Keratinocyte (primary cell): ENCODE data around the gene DPYD. TPM values are rescaled to one million over a fixed set of nuclear protein-coding genes. Genes with fewer than 3 reads are reported as not detected.

ENCODE experiments used
- DNase-seq: peaks from one replicate; pipeline ENCODE4 v3.0.0-alpha.2; 2011; ENCODE audit warnings: low read depth, missing footprints, low spot score
- FAIRE-seq: peaks from 2 replicates; lab custom pipeline; 2011; peaks lifted over from hg19 to GRCh38; lab: Jason Lieb, UNC
- H2AFZ ChIP-seq: 2 replicates; pipeline ENCODE4 v1.6.0; 2012; ENCODE audit warnings: low read length, control low read depth, inconsistent platforms; ENCODE audit not compliant: control insufficient read depth
- H3K27ac ChIP-seq: 2 replicates; pipeline ENCODE4 v1.5.1; 2011; ENCODE audit warnings: low read length; ENCODE audit not compliant: control insufficient read depth, insufficient read depth
- H3K27me3 ChIP-seq: 3 replicates; pipeline ENCODE4 v1.6.0; 2011; ENCODE audit warnings: low read length; ENCODE audit not compliant: control insufficient read depth, insufficient read depth; ENCODE audit errors: extremely low read depth
- H3K36me3 ChIP-seq, 2 experiments: 2 replicates in 1 of 2; 3 replicates in 1 of 2; pipeline ENCODE4 v1.5.1; 2011; ENCODE audit warnings: low read length in 2 of 2, mild to moderate bottlenecking in 1 of 2; ENCODE audit not compliant: control insufficient read depth in 2 of 2, insufficient read depth in 2 of 2; ENCODE audit errors: extremely low read depth in 1 of 2
- H3K4me1 ChIP-seq: 3 replicates; pipeline ENCODE4 v1.5.1; 2011; ENCODE audit warnings: low read length; ENCODE audit not compliant: control insufficient read depth, insufficient read depth; ENCODE audit errors: extremely low read depth
- H3K4me2 ChIP-seq: 3 replicates; pipeline ENCODE4 v1.6.0; 2011; ENCODE audit warnings: low read depth, low read length; ENCODE audit not compliant: control insufficient read depth, insufficient read depth; ENCODE audit errors: extremely low read depth
- H3K4me3 ChIP-seq, 3 experiments: fragments of 200-600 bp in 1 of 3; sonication (generic) in 1 of 3; 2 replicates in 2 of 3; 3 replicates in 1 of 3; pipeline ENCODE4 v1.5.1; 2011 to 2016; ENCODE audit warnings: low read length in 3 of 3, mild to moderate bottlenecking in 3 of 3, control low read depth in 2 of 3, inconsistent platforms in 1 of 3, low read depth in 1 of 3, mixed read lengths in 1 of 3, mixed run types in 1 of 3, moderate library complexity in 1 of 3; ENCODE audit not compliant: control insufficient read depth in 2 of 3, insufficient read depth in 2 of 3; ENCODE audit errors: extremely low read depth in 1 of 3
- H3K79me2 ChIP-seq: 2 replicates; pipeline ENCODE4 v1.6.0; 2012; ENCODE audit warnings: low read length; ENCODE audit not compliant: control insufficient read depth, insufficient read depth
- H3K9ac ChIP-seq: 3 replicates; pipeline ENCODE4 v1.6.0; 2011; ENCODE audit warnings: low read length; ENCODE audit not compliant: control insufficient read depth, insufficient read depth; ENCODE audit errors: extremely low read depth
- H3K9me1 ChIP-seq: 3 replicates; pipeline ENCODE4 v1.6.0; 2011; ENCODE audit warnings: low read length; ENCODE audit not compliant: control insufficient read depth, insufficient read depth; ENCODE audit errors: extremely low read depth
- H3K9me3 ChIP-seq: 2 replicates; pipeline ENCODE4 v1.5.1; 2012; ENCODE audit warnings: low read depth, low read length; ENCODE audit not compliant: control insufficient read depth
- H4K20me1 ChIP-seq: 3 replicates; pipeline ENCODE4 v1.6.0; 2011; ENCODE audit warnings: low read length; ENCODE audit not compliant: control insufficient read depth, insufficient read depth; ENCODE audit errors: extremely low read depth
- EZH2 ChIP-seq: IDR thresholded peaks from one replicate; pipeline ENCODE4 v1.6.1; 2012; ENCODE audit warnings: inconsistent platforms, mild to moderate bottlenecking, low read length, moderate library complexity
- dilution Hi-C: fragments of 300-500 bp; cut with MboI; formaldehyde crosslinking; loops from one replicate; pipeline ENCODE4 v1.7.0; 2020; ENCODE audit warnings: low sequenced_read_pairs; ENCODE audit not compliant: extremely low pct_ligation_motif_present
- polyA plus RNA-seq, 5 experiments: library from polyadenylated mRNA; depleted of rRNA in 3 of 5; stranded (reverse) in 3 of 5; stranded (forward) in 1 of 5; unstranded in 1 of 5; fragments of >200 nt; gene quantifications; 1 replicate in 1 of 5; 2 replicates in 3 of 5; 3 replicates in 1 of 5; pipeline versions ENCODE4 v1.2.1 to v1.2.3, GENCODE V29; 2011 to 2012; ENCODE audit warnings: missing spikeins in 2 of 5, low read depth in 1 of 5, low replicate concordance in 1 of 5
- TF ChIP-seq, protein P1 (sequence below), 3 experiments: IDR thresholded peaks in 1 of 3; conservative IDR thresholded peaks in 1 of 3; optimal IDR thresholded peaks in 1 of 3; 2 replicates in 2 of 3; 3 replicates in 1 of 3; pipeline versions ENCODE3 to v1.5.1; 2011; ENCODE audit warnings: low read length in 3 of 3, mild to moderate bottlenecking in 3 of 3, moderate library complexity in 2 of 3, control low read depth in 1 of 3, inconsistent platforms in 1 of 3; ENCODE audit not compliant: insufficient read depth in 2 of 3; ENCODE audit errors: extremely low read depth in 1 of 3

DPYD gene
- polyA plus RNA-seq, 1 donor (not counting 4 experiments of a cell fraction or from before 2014, with no cell fraction given), result 1.9 TPM

DNA sequence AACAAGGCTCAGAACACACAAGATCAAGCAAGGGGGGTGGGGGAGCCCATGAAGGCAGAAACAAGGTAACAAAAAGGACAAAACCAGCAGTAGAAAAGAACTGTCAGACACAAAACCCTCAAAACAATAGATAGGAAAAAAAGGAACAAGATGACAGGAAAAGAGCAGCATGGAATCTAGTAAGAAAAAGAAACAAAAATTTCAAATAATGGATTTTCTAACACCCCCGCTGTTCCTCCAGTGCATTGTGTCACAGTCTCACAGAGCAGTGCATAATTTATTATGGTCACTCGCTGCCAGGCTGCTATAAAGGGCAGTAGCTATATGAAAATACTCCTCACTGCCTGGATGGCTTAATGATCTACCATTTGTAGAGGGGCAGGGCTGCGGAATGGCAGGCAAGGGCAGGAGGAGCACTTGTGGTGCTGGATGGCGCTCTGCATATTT, 567.9 kb downstream of the DPYD start:
- Histone ChIP-seq H3K36me3 (no peaks in the 10 kb centered on the region), H2AFZ (no peak overlapping the region), H3K27me3 (no peaks in the 10 kb centered on the region), H3K9me1 (no peaks in the 10 kb centered on the region), H3K4me2 (no peak overlapping the region), H3K79me2 (no peaks in the 10 kb centered on the region), H3K4me3 (no peak overlapping the region), H4K20me1 (no peaks in the 10 kb centered on the region), H3K4me1 (no peaks in the 10 kb centered on the region), H3K9me3 (no peaks in the 10 kb centered on the region), H3K9ac (no peak overlapping the region), H3K27ac (no peak overlapping the region)
- FAIRE-seq (no peak), DNase-seq (no peak)
- TF ChIP-seq EZH2, result no peak
- dilution Hi-C loops, result no loop called here

DNA sequence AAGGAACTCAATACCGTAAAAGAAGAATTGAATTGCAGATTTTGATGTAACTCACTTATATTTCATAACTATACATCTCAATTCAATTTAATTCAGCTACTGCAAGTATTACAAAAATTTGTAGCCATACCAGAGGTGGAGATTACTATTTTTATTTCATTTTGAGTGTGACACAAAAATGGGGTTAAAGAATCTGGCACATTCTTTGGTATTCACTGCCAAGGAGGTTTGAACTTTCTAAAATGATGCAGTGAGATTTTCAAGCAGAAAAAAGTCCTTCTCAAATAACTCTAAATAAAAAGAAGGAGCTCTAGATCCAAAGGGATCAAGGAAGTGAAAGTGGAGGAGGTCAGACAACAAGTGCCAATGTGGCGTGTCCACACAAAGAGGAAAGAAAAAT, 569.0 kb downstream of the DPYD start:
- Histone ChIP-seq H3K36me3 (no peaks in the 10 kb centered on the region), H3K4me2 (no peak overlapping the region), H3K9ac (no peak overlapping the region), H3K27ac (no peak overlapping the region), H3K9me1 (no peaks in the 10 kb centered on the region), H3K79me2 (no peaks in the 10 kb centered on the region), H3K27me3 (no peaks in the 10 kb centered on the region), H3K4me3 (no peak overlapping the region), H3K4me1 (no peaks in the 10 kb centered on the region), H2AFZ (no peak overlapping the region), H3K9me3 (no peaks in the 10 kb centered on the region), H4K20me1 (no peaks in the 10 kb centered on the region)
- DNase-seq (no peak), FAIRE-seq (no peak)
- no peak for TF ChIP-seq EZH2
- TF ChIP-seq, protein P1, sequence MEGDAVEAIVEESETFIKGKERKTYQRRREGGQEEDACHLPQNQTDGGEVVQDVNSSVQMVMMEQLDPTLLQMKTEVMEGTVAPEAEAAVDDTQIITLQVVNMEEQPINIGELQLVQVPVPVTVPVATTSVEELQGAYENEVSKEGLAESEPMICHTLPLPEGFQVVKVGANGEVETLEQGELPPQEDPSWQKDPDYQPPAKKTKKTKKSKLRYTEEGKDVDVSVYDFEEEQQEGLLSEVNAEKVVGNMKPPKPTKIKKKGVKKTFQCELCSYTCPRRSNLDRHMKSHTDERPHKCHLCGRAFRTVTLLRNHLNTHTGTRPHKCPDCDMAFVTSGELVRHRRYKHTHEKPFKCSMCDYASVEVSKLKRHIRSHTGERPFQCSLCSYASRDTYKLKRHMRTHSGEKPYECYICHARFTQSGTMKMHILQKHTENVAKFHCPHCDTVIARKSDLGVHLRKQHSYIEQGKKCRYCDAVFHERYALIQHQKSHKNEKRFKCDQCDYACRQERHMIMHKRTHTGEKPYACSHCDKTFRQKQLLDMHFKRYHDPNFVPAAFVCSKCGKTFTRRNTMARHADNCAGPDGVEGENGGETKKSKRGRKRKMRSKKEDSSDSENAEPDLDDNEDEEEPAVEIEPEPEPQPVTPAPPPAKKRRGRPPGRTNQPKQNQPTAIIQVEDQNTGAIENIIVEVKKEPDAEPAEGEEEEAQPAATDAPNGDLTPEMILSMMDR (optimal IDR thresholded peaks at IDR 0.05 in 1 of 3, IDR thresholded peaks at IDR 0.05 in 1 of 3, conservative IDR thresholded peaks at IDR 0.05 in 1 of 3; ENCODE audit: extremely low read depth in 1 of 3, insufficient read depth in 2 of 3, low read length in 3 of 3), result no peak
- dilution Hi-C loops, result no loop called here

DNA sequence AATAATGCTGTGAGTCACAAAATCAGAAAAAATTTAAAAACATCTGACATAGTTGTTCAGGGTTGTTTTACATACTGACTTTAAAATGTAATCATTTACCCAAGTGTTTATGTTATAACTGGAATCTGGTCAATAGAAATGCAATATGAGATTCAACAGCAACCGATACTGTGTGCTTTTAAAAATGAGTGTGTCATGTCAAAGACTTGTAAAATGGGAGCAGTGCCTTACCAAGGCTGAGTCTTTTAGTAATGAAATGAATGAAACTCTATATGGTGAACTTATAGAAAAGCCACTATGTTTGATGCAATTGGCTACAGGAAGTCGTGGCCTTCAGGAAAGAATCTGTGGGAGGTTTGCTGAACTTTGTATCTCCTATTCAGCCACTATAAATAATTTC, 570.2 kb downstream of the DPYD start:
- Histone ChIP-seq H3K4me1 (no peaks in the 10 kb centered on the region), H3K9me3 (no peaks in the 10 kb centered on the region), H3K36me3 (no peaks in the 10 kb centered on the region), H4K20me1 (no peaks in the 10 kb centered on the region), H3K4me2 (no peak overlapping the region), H3K27ac (no peak overlapping the region), H3K27me3 (no peaks in the 10 kb centered on the region), H3K4me3 (no peak overlapping the region), H3K9me1 (no peaks in the 10 kb centered on the region), H3K79me2 (no peaks in the 10 kb centered on the region), H3K9ac (no peak overlapping the region), H2AFZ (no peak overlapping the region)
- FAIRE-seq, result no peak
- no peak for TF ChIP-seq EZH2
- TF ChIP-seq, protein P1 (optimal IDR thresholded peaks at IDR 0.05 in 1 of 3, IDR thresholded peaks at IDR 0.05 in 1 of 3, conservative IDR thresholded peaks at IDR 0.05 in 1 of 3; ENCODE audit: extremely low read depth in 1 of 3, insufficient read depth in 2 of 3, low read length in 3 of 3), result no peak
- DNase-seq, result no peak
- dilution Hi-C loops, result no loop called here
